SK-MEL-5 (cell line): ENCODE measurements around the gene KIFC1. TPM values are rescaled to one million over a fixed set of nuclear protein-coding genes. Genes with fewer than 3 reads are reported as not detected.
A peak's percentile ranks its signal among the peaks of the same experiment; 100 is the strongest.

ENCODE experiments used
- DNase-seq: peaks from one replicate; pipeline ENCODE4 v3.0.0-alpha.2; 2016; ENCODE audit warnings: low read depth, low spot score
- in situ Hi-C: cut with HindIII; loops from 2 replicates; pipeline ENCODE4 v1.10.0; 2016; ENCODE audit warnings: low sequenced_read_pairs, high pct_unique_total_duplicates, low pct_unique_long_range_greater_than_20kb
- total RNA-seq: library from RNA; depleted of rRNA; stranded (reverse); fragments of >200 nt; shearing (Covaris generic); gene quantifications from 2 replicates; pipeline ENCODE4 v1.2.3, GENCODE V29; 2014

Gene KIFC1
- total RNA-seq, 1 experiment from 2014 or later: 23.9 TPM

GRCh38 chr6:33404884-33405283 lies 13.3 kb downstream of the KIFC1 start:
- DNase-seq: no peak
- in situ Hi-C loops: no loop called here

- DNase-seq: no peak
- in situ Hi-C loops: no loop called here
Measured at GRCh38 chr6:33405386-33405940, 13.8 kb downstream of the KIFC1 start.

- in situ Hi-C loops: no loop called here
- DNase-seq: no peak
Measured at GRCh38 chr6:33406126-33406525, 14.5 kb downstream of the KIFC1 start.

GRCh38 chr6:33407132-33407718 lies 15.6 kb downstream of the KIFC1 start:
- in situ Hi-C loops: no loop called here
- peak; percentile 67 for DNase-seq

GRCh38 chr6:33410050-33410710 lies 18.6 kb downstream of the KIFC1 start:
- DNase-seq: peak; percentile 96
- in situ Hi-C loops: no loop called here

- in situ Hi-C loops: no loop called here
- peak; percentile 69 for DNase-seq
Measured at GRCh38 chr6:33410711-33411631, 19.3 kb downstream of the KIFC1 start, which contains the start of gene PHF1. Gene PHF1 (plus strand): TSS chr6:33411014. CDS start chr6:33412264, 1,250 bp downstream.

GRCh38 chr6:33411632-33412005 lies 20.0 kb downstream of the KIFC1 start:
- in situ Hi-C loops: no loop called here
- DNase-seq: no peak

GRCh38 chr6:33412140-33413009 lies 20.8 kb downstream of the KIFC1 start:
- DNase-seq: no peak
- in situ Hi-C loops: no loop called here

GRCh38 chr6:33413241-33414120 lies 21.9 kb downstream of the KIFC1 start:
- in situ Hi-C loops: no loop called here
- no peak for DNase-seq

GRCh38 chr6:33414592-33415271 lies 23.1 kb downstream of the KIFC1 start:
- peak; percentile 51 for DNase-seq

GRCh38 chr6:33415831-33416230 lies 24.2 kb downstream of the KIFC1 start:
- in situ Hi-C loops: no loop called here

More at GRCh38 chr6:33414592-33415271, 23.1 kb downstream of the KIFC1 start:
- in situ Hi-C loops: no loop called here

GRCh38 chr6:33416386-33417127 lies 24.9 kb downstream of the KIFC1 start:
- in situ Hi-C loops: no loop called here

More at GRCh38 chr6:33415831-33416230, 24.2 kb downstream of the KIFC1 start:
- DNase-seq: no peak

GRCh38 chr6:33417128-33417902 lies 25.7 kb downstream of the KIFC1 start:
- no peak for DNase-seq
- in situ Hi-C loops: no loop called here

More at GRCh38 chr6:33416386-33417127, 24.9 kb downstream of the KIFC1 start:
- no peak for DNase-seq

- peak; percentile 99 for DNase-seq
- in situ Hi-C loops: no loop called here
Measured at GRCh38 chr6:33417903-33418689, 26.5 kb downstream of the KIFC1 start, which contains the start of gene CUTA. Gene CUTA (minus strand): TSS chr6:33418107. CDS start chr6:33418000, 107 bp downstream.
